Iris pigment epithelial cell (primary cell): ENCODE data around the gene MFRP.
A peak's percentile ranks its signal among the peaks of the same experiment; 100 is the strongest.

ENCODE experiments used
- DNase-seq: peaks from one replicate; pipeline ENCODE4 v3.0.0-alpha.2; 2011; ENCODE audit warnings: low read depth

The MFRP gene

DNA sequence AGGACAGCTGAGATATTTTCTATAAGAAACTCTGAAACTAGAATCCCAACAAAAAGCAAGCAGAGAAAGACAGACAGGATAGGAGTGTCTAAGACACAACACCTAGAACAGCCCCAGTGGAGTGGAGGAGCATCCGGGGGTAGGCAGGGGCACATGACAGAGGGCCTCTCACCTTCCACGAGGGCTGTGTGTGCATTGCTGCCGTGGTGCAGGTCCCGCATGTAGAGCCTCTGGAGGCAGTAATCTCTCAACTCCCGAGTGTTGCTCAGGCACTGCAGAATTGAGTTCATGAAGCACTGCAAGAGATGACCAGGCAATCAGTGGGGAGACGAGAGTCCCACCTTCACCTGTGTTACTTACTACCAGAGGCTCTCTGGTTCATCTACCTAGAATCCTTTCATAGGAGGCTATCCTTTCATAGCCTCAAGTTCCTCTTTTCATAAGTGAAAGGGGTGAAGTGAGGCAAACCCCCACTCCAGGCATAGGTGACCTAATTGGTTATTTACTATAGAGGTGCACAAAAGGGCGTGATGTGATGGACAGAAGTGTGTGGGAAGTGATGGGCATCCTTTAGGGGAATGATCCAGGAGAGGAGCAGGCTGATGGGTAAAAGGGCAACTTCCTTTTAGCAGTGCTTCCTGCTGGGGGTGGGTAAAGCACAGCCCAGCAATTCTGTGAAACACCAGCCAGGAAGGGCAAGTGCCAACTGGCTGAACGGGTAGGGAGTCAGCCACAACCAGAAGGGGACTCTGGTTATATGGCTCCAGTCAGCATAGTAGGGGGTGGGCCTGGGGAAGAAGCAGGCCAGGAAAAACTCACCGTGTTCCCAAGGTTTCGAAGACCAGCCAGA, 13.1 kb upstream of the MFRP start:
- no peak for DNase-seq

DNA sequence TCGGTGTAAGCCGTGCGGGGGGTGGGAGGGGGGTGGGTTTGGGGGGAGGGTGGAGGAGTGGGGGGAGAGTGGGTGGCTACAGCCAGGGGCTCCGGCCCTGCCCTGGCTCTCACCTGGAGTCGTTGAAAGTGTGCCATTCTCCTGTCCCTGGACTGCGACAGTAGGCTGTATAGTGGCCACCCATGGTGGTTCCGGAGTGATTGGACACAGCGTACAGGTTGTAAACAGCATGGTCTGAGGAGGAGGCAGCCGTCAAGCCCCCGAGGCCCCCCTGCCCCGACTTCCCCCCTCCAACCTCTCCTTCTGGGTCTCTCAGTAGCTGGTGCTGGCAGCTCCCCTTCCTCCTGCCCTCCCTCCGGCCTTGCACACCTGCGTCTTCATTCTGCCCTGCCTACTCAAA, 10.6 kb upstream of the MFRP start:
- DNase-seq = no peak

DNA sequence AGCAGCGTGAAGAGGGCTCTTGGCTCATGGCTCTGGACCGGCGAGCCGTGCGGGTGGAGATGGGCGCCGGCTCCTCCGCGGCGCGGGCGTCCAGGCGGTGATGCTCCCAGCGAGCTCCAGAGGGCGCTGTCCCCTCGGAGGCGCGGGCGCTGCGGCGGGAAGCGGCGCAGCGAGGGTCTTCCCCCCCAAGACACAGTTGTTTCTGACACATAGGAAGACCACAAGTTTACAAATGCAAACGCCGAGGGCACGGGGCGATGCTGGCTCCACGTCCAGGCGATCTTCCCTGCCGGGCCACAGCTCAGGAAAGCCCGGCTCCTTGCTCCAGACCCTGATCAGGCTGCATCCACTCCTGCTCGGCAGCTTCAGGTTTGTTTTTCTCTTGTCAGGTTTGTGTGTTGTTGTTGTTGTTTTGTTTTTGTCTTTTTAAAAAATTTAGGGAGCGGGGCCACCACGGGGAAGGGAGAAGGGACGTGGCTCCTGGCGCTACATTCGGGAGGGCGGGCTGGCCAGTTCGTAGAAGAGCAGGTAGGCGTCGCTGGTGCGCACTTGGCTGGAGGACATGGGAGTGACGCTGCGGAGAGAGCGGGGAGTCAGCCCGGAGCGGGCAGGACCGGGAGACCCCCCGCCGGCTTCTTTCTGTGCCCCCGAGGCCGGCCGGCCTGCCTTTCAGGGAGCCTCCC, 10.0 kb upstream of the MFRP start:
- DNase-seq = peak; percentile 66

DNA sequence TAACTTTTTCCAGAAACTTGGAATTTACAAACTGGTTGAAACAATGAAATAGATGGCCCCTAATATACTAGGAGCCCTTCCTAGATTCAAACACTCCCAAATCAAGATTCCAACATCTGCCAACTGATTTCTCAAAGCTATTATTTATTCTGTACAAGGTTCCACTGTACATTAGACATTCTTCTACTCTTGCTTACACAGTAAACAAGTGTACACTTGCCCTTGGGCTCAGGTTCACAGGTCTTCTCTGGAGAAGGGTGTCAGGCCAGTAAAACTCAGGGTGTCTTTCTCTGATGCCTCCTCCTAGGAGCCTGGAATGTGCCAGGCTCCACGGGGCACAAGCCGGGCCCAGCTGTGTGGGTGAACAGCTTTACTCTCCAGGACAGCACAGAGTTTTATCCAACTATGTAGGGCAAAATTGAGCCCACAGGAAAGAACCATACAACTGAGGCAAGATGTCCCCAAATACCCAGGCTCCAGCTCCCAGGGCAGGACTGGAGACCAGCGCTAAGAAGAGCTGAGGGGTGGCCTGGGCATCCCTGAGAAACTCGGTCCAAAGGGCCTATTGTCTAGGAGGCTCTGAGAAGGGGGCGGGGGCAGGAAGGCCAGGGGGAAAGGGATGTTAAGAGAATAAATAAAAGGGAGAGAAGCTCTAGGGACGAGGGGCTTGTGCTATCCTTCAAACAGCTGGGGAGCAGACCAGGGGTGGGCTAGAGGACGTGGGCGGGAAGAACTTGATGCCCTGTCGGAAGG, 8.8 kb upstream of the MFRP start:
- DNase-seq = no peak

DNA sequence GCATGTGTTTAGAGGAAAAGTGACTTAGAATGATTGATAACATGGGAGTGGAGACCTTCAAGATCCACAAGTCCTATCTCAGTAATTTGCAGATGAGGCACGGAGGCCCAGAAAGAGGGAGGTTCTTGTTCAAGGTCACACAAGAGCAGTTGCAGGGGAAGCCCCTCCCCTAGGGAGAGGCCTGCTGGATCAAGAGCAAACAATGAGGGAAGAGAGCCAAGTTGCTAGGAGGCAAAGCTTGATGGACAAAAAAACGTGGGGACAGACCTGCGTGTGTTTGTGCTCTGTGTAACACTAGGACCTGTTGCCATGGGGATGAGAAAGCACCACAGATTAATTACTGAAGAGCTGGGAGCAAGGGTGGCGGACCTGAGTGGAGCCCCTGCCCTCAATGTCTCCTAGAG, 6.4 kb upstream of the MFRP start:
- DNase-seq = no peak

DNA sequence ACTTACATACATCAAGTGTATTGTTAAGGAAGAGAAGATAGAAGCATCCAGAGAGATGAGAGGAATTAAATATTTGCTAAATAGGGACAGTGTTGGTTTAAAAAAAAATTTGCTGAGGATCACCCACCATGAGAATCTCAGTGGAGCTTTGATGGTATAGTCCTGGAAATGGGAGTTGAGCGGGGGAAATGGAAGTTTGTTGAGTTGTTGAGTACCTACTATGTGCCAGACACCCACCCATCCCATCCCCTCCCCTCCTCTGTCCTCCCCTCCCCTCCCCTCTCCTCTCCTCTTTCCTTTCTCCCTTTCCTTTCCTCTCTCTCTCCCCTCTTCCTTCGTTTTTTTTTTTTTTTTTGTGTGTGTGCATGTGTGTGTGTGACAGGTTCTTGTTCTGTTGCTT, 4.7 kb upstream of the MFRP start:
- no peak for DNase-seq

DNA sequence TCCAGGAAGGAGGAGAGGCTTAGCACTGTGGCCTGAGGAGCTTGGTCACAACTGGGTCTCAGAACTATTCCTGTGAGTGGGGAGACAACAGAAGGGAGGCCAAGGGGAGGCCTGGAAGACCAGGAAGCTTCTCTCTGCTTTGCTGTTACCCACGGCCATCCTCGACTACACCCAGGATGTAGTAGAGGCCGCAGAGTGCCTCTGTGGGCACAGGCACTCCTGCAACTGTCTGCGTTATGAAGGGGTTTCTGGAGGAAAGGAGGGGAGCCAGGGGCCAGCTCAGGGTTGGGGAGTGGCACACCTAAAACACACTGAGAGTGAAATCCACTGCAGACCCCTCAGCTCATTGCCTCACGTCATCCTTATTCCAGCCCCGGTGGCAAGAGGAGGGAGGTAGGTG, 3.8 kb upstream of the MFRP start:
- DNase-seq = no peak

DNA sequence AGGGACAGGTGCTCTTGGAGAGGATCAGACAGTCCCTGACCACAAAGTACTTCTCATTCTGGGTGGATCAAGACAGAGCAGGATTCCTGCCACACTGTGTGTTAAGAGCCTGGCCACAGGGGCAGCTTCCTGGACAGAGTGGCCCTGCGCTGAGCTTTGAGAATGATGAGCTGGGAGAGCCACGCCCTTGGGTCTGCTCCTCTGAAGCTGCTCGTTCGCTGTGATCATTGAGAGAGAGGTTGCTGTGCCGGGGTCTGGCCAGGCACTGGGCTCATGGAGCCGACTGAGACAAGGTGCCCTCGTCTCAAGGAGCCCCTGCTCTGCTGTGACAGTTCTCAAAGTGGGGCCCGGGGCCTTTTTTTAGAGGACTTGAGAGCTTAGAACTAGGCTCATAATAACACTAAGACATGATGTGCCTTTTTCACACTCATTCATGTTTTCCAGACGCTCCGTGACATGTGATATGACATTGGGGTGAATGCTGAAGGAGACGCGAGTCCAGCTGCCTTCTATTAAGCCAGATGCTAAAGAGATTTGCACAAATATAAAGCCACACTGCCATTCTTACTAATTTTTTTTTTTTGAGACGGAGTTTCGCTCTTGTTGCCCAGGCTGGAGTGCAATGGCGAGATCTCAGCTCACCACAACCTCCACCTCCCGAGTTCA, 1.6 kb upstream of the MFRP start:
- DNase-seq = no peak

DNA sequence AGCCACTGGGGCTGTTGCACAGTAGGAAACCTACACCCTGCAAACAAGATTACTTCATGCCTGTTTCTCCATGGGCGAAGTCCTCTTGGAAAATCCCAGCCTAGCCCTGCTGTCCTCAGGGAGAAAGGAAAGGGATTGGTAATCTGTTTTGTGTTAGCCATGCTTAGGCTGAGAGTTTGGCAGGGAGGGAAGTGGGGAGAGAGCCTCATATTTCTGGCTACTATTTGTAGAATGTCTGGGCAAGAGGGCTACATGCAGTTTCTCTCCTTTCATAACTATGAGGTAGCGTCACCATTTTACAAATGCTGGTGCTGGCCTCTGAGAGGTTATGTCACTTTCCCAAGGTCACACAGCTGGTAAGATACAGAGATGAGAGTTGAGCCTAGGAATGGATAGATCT, 737 bp upstream of the MFRP start:
- DNase-seq = no peak

DNA sequence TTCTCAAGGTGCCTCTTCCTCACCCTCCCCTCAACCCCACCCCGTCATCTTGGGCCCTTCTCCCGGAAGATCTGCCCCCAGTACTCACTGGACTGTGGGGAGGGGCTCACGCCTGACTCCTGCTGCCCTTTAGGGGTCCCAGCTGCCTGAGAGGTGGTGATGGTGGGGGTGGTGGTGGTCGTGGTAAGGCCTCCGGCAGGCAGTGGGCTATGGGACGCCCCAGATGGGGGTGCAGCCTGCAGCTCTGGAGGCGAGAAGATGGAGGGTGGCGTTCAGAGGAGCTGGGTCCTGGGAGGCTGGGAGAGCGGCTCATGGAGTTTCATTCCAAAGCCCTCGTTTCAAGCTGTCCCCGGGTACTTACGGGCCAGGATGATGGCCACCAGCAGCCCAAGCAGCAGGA, 820 bp downstream of the MFRP start:
- DNase-seq = no peak

DNA sequence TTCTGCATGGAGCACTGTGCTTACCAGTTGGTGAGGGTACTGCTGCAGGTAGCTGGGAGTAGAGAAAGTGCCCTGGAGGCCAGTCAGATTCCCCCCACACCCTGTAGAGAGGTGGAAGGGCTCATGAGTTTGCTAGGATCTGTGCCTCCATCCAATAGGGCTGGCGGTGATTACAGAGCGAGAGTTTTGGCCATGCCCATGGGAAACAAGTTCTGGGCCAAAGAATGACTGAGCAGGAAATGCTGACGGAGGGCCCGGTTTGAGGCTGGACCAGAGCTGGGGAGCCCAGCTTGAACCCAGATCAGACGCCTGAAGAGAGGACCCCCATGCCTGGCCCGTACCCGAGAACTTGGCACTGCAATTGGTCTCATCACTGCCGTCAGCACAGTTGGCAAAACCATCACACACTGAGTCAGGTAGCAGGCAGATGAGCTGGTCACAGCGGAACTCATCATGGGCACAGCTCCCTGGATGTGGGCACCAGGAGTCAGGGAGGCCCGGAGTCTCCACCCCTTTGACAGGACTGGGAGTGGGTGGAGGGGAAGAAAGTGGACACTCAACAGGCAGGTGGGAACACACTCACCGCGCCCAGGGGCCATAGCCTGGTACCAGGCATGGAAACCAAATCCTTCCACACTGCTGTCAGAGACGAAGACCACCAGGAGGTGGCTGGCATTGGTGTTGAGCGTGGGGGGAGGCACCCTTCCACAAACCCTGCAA, 2.1 kb downstream of the MFRP start:
- DNase-seq = no peak

DNA sequence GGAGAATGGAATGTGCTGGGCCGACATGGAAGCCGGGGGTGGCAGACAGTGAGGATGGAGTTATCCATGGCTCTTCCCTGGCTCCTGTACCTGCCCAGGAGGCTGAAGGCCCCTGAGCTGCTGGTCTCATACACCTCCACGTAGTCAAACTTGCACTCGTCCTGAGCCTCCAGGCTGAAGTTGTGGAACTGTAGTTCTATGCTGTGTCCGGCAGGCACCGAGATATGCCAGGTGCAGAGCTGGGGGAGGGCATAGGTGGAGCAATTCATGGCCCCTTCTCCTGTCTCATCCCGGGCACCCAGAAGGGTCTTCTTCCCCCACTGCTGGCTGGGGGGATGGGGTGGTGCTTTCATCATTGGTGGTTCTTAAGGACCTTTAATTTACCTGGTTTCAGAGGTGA, 2.8 kb downstream of the MFRP start:
- no peak for DNase-seq

DNA sequence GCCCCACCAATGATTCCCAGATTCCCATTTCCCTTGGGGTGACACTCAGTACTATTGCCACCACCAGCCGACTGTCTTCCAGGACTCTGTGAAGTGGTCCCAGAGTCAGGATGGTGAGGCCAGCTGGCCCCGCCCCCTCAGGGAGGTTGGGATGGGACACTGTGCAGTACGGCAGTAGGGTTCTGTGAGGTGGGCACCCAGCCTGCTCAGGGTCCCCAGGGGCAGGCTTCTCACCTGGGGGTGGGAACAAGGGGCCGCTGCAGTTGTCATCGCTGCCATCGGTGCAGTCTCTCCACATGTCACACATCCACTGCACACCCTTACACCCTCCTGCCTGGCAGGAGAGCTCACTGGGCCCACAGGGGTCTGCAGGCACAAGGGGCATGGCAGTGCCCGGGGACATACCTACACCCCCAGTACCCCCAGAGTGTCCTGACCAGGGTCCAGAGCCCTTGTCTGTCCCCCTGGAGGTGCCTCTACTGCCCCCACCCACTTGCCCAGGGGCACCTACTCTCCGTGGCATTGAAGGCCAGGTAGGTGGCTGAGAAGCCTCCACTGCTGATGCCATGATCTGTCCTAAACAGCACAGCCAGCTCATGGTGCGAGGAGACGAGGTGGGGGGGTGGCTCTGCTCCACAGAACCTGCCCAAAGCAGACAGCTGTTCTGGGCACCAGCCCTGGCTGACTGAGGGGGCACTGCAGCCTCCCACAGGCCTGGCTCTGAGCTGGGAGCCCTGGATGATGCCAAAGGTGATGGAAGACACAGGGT, 4.0 kb downstream of the MFRP start:
- DNase-seq = no peak

DNA sequence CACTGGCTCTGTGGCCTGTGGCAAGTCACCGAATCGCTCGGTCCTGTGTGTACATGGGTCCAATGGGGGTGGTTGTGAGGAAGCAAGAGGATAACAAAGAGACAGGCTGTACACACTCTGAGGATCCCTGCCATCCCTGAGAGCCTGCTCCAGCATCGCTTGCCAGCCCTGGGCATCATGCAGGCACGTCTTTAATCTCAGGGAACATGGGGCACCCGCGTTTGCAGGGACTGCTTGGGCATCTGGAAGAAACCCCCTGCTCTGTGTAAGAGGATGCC, 4.5 kb downstream of the MFRP start:
- DNase-seq = no peak

DNA sequence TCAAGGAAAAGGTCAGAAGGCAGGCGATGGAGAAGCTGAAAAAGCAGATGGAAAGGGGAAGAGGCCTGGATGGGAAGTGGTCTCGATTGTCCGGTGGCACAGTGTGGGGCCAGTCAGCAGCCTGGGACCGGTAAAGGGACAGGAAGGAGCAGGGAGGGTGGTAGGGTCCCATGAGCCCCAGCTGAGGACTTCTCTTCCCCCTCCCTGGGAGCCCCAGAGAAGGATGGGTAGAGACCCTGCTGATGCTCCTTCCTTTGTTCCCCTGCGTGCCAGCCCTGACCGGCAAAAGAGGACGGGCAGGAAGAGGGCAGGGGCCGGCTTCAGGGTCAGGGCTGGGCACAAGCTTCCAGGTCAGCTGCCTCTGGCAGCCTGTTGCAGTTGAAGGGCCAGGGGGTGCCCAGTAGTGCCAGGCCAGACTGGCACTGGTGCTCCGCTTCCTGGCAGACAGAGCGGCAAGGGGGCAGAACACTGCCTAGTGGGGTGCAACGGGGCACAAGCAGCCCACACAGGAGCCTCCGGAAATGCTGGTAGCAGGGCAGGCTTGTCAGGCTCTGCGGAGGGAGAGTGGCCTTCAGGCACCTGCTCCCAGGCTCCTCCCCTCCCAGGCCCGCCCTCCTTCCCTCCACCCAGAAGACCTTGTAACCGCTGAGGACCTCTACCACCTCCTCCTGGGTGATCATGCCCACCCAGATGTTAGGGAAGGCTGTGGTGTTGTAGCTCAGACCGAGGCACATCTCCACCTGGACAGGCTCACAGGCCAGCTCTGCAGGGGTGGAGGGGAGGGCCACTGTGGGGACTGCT, 5.1 kb downstream of the MFRP start:
- DNase-seq = no peak

DNA sequence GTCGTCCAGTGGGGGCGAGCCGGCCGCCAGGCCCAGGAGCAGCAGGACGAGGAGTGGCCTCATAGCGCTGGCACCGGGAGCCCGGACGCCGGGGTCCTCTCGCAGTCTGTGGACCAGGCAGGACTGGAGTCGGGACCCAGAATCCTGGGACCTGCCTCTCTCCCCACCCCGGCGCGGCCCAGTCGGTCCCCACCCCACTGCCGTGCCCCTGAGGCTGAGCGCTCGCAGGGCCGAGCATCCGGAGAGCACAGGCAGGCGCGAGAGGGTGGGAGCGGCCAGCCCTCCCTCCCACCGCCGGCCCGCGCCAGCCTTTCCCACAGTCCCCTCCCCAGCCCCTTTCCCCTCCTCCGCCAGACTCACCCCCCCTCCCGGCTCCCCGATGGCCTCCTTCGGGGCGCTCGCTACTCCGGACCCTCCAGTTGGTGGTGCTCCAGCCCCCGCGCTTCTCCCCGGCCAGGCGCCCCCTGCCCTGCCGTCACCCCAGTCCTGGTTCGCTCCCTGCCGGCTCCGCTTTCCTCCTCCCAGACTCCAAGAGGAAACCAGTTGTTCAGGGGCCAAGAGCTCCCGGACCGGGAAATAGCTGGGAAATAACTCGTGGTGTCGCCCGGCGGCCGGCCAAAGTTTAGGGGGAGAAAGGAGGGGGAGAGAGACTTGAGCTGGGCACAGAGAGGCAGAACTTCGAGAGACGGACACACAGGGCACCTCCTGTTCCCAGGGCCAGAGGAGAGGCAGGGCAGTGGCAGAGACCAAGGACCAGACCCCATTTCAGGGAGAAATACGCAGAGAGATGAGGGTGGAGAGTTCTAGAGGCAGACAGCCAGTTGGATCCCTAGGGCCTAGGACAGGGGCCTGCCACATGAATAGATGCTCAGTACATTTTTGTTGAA, 5.9 kb downstream of the MFRP start, which contains the start of gene C1QTNF5:
TSS of gene C1QTNF5 (minus strand) at position 549 of the 887 bp plus-strand sequence. CDS start at position 63, 486 bp downstream.
- DNase-seq = no peak

DNA sequence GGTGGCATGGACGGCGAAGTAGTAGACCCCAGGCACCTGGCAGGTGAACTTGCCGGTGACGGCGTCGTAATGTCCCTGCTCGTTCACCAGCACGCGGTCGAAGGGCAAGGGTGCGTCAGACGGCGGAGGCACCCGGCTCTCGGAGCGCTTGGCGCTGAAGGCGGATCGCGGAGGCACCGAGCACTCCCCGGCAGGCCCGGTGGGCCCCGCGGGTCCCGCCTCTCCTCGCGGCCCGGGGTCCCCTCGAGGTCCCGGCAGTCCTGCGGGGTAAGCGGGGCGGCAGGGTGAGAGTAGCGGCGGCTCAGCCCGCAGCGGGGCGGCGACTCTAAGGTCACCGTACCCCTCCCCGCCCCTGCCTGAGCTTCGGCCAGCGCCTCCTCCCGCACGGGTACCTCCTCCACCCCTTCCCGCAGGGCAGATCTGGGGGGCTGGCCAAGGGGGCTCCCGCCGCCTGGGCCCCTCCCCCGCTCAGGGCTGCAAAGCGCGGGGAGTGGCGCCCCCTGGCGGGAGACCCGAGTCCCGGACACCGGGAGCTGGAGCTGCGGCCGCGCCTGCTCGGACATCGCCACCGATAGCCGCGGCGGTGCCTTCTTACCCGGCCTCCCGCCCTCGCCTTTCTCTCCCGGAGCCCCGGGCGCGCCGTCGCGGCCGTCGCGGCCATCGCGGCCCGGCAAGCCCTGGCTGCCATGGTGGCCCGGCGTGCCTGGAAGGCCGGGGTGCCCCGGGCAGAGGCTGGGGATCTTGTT, 6.7 kb downstream of the MFRP start:
- no peak for DNase-seq

DNA sequence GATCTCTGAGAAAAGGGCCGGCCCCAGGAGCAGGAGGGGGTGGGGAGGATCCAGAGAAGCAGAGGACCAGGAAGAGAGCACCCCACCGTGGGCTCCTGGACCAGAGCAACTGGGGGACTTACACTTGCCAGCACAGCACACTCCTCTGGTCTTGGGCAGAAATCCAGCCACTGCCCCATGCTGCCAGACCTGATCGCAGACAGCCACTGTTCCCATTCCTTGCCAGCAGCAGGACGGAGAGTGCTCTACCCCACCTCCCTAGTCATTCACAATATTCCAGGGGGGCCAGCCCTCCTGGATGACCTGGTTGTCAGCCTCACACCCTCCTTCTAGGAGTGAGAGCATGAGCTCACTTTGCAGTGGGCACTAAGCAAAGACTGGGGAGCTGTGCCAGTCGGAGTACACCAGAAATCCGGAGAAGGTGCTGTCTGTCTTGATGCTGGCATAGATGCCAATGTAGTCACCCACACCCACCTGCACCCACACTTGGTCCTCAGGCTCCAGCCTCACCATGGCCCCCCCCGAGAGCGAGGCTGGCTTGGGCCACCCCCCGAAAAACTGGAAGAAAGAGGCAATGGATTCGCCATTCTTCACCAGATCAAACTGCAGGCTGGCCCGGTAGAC, 7.4 kb downstream of the MFRP start:
- no peak for DNase-seq
